ENCODE measurements around the gene KPNA5. TPM values are rescaled to one million over a fixed set of nuclear protein-coding genes. Genes with fewer than 3 reads are reported as not detected.

KPNA5 gene
- total RNA-seq, 2 experiments from 2014 or later, result 12.4 to 12.6 TPM

DNA sequence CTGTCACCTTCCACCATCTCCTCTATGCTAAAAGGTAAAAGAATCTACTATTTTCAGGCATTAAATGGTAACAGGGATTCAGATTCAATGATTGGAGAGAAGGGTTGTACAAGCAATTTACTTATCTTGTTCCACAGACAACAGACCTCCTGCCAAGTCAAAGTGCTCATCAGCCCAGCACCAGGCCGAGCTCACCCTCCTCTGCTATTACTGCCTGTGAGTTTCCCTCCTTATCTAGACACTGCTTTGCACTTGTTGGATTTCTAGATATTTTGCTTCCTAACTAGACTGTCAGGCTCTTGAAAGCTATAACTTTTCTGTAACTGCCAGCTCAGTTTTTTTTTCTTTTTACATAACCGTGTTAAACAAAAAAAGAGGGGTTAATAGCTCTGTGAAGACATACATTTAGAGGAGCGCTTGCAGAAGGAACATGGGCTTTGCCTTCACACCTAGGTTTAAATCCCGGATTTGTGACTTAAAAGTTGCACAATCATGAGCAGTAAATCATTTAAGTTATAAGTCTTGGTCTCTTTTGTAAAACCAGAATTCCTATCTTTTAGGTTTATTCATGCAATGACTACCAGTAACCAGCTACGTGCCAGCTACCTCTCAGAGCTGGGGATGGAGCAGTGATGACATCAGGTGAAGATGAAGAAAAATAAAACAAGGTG, 85.6 kb downstream of the KPNA5 start:
- no peak overlapping the region for H2AFZ ChIP-seq (ENCODE audit: low read length)
- no peaks in the 10 kb centered on the region for H3K79me2 ChIP-seq (ENCODE audit: insufficient read depth, low read depth, low read length)
- H3K9me2 ChIP-seq (ENCODE audit: insufficient read depth, low read length), result no peaks in the 10 kb centered on the region
- H4K20me1 ChIP-seq (ENCODE audit: insufficient read depth, low read length), result no peaks in the 10 kb centered on the region
- TF ChIP-seq, protein P1, sequence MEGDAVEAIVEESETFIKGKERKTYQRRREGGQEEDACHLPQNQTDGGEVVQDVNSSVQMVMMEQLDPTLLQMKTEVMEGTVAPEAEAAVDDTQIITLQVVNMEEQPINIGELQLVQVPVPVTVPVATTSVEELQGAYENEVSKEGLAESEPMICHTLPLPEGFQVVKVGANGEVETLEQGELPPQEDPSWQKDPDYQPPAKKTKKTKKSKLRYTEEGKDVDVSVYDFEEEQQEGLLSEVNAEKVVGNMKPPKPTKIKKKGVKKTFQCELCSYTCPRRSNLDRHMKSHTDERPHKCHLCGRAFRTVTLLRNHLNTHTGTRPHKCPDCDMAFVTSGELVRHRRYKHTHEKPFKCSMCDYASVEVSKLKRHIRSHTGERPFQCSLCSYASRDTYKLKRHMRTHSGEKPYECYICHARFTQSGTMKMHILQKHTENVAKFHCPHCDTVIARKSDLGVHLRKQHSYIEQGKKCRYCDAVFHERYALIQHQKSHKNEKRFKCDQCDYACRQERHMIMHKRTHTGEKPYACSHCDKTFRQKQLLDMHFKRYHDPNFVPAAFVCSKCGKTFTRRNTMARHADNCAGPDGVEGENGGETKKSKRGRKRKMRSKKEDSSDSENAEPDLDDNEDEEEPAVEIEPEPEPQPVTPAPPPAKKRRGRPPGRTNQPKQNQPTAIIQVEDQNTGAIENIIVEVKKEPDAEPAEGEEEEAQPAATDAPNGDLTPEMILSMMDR (conservative IDR thresholded peaks at IDR 0.05; ENCODE audit: low read length), result no peak
- no peak for TF ChIP-seq EZH2phosphoT487 (IDR thresholded peaks at IDR 0.05; ENCODE audit: borderline replicate concordance, low read depth, low read length)
- BruUV-seq (replicated peaks), result no TSS peak
- intact Hi-C loops (cut with micrococcal nuclease; ENCODE audit: unreplicated experiment), result no loop called here
- H3K36me3 ChIP-seq (ENCODE audit: insufficient read depth, low read length), result no peaks in the 10 kb centered on the region
- no peak for DNase-seq (ENCODE audit: low spot score)
- ChIA-PET POLR2A (interaction anchor here (1.9 kb wide), 1 partner anchor 8 kb away, joined by 8 read pairs; no protein-coding TSS in a partner anchor), CTCF (ENCODE audit: unreplicated experiment) (no interaction called here)
- no peaks in the 10 kb centered on the region for H3K9me3 ChIP-seq (ENCODE audit: low read length)
- H3K4me1 ChIP-seq (ENCODE audit: insufficient read depth, low read length, poor library complexity, severe bottlenecking), result no peaks in the 10 kb centered on the region
- no peak overlapping the region for H3K4me3 ChIP-seq (ENCODE audit: low read depth, low read length, poor library complexity, severe bottlenecking)
- H3K27ac ChIP-seq (ENCODE audit: low read depth, low read length, poor library complexity, severe bottlenecking), result no peak overlapping the region
- no peak overlapping the region for H3K4me2 ChIP-seq (ENCODE audit: low read length)

DNA sequence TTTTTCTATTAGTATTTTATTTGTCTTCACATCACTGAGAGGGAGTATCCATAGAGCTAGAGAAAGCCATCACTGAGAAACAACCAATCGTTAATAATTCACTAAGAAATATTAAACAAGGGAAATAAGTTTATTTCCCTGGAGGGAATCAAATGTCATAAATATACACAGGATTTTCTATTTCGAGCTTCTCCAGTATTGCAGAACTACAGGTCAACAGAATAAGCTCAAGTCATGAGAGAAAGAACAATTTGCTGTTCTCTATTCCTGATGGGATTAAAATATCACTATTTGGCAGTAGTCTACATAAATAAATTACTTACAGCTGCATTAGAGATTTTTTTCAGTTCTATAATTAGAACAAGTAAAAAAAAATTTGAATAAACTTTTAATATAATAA, 86.7 kb downstream of the KPNA5 start:
- Histone ChIP-seq H4K20me1 (ENCODE audit: insufficient read depth, low read length) (no peaks in the 10 kb centered on the region), H3K36me3 (ENCODE audit: insufficient read depth, low read length) (no peaks in the 10 kb centered on the region), H3K79me2 (ENCODE audit: insufficient read depth, low read depth, low read length) (no peaks in the 10 kb centered on the region), H3K9me2 (ENCODE audit: insufficient read depth, low read length) (no peaks in the 10 kb centered on the region), H3K4me1 (ENCODE audit: insufficient read depth, low read length, poor library complexity, severe bottlenecking) (no peaks in the 10 kb centered on the region), H3K9me3 (ENCODE audit: low read length) (no peaks in the 10 kb centered on the region), H3K27ac (ENCODE audit: low read depth, low read length, poor library complexity, severe bottlenecking) (no peak overlapping the region), H3K4me2 (ENCODE audit: low read length) (no peak overlapping the region), H3K4me3 (ENCODE audit: low read depth, low read length, poor library complexity, severe bottlenecking) (no peak overlapping the region), H2AFZ (ENCODE audit: low read length) (no peak overlapping the region)
- intact Hi-C loops (cut with micrococcal nuclease; ENCODE audit: unreplicated experiment), result no loop called here
- BruUV-seq (replicated peaks), result no TSS peak
- POLR2A ChIA-PET, result interaction anchor here (1.9 kb wide), 1 partner anchor 9 kb away, joined by 8 read pairs; no protein-coding TSS in a partner anchor
- no peak for DNase-seq (ENCODE audit: low spot score)
- TF ChIP-seq, protein P1 (conservative IDR thresholded peaks at IDR 0.05; ENCODE audit: low read length), result no peak
- CTCF ChIA-PET (ENCODE audit: unreplicated experiment), result no interaction called here

DNA sequence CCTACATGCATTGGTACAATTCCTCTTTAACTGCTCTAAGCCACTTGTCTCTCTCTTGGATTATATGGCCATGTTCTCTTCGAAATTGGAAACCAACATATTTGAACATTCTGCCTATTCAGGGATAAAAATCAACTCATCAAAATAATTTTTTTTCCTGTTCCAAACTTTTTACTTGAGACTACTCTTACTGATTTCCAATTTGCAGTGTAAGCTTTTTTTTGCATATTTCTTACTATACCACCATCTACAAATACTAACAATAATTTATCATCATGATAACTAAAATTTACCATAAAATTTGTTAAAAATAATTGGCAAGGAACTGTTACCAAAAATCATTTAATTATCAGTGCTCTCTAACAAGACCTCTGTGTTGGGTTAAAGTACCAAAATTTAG, 91.4 kb downstream of the KPNA5 start:
- ChIA-PET CTCF (ENCODE audit: unreplicated experiment) (no interaction called here), POLR2A (no interaction called here)
- H3K79me2 ChIP-seq (ENCODE audit: insufficient read depth, low read depth, low read length), result no peaks in the 10 kb centered on the region
- TF ChIP-seq, protein P1 (conservative IDR thresholded peaks at IDR 0.05; ENCODE audit: low read length), result no peak
- no peak for TF ChIP-seq EZH2phosphoT487 (IDR thresholded peaks at IDR 0.05; ENCODE audit: borderline replicate concordance, low read depth, low read length)
- no peak overlapping the region for H2AFZ ChIP-seq (ENCODE audit: low read length)
- no peak overlapping the region for H3K4me2 ChIP-seq (ENCODE audit: low read length)
- H3K4me3 ChIP-seq (ENCODE audit: low read depth, low read length, poor library complexity, severe bottlenecking), result no peak overlapping the region
- H3K9me3 ChIP-seq (ENCODE audit: low read length), result no peaks in the 10 kb centered on the region
- no TSS peak for BruUV-seq (replicated peaks)
- no peaks in the 10 kb centered on the region for H3K4me1 ChIP-seq (ENCODE audit: insufficient read depth, low read length, poor library complexity, severe bottlenecking)
- intact Hi-C loops (cut with micrococcal nuclease; ENCODE audit: unreplicated experiment), result no loop called here
- H4K20me1 ChIP-seq (ENCODE audit: insufficient read depth, low read length), result no peaks in the 10 kb centered on the region
- no peaks in the 10 kb centered on the region for H3K36me3 ChIP-seq (ENCODE audit: insufficient read depth, low read length)
- no peak for DNase-seq (ENCODE audit: low spot score)
- H3K9me2 ChIP-seq (ENCODE audit: insufficient read depth, low read length), result no peaks in the 10 kb centered on the region; the same call in 1 of the 2 replicates
- H3K27ac ChIP-seq (ENCODE audit: low read depth, low read length, poor library complexity, severe bottlenecking), result no peak overlapping the region

All from OCI-LY7 (cell line).